H7 (cell line): ENCODE results near the gene RAD9A. TPM values are rescaled to one million over a fixed set of nuclear protein-coding genes. Genes with fewer than 3 reads are reported as not detected.

ENCODE experiments used
- DNase-seq: peaks from one replicate; pipeline ENCODE4 v3.0.0; 2012
- H3K27me3 ChIP-seq: 2 replicates; pipeline ENCODE4 v1.6.0; 2011; ENCODE audit warnings: mild to moderate bottlenecking, low read length; ENCODE audit not compliant: control insufficient read depth, insufficient read depth
- H3K36me3 ChIP-seq: replicated peaks from 2 replicates; pipeline ENCODE4 v1.5.1; 2011; ENCODE audit warnings: low read length; ENCODE audit not compliant: control insufficient read depth, insufficient read depth
- H3K4me3 ChIP-seq: 2 replicates; pipeline ENCODE4 v1.5.1; 2011; ENCODE audit warnings: low read depth, mild to moderate bottlenecking, control low read depth, low read length, moderate library complexity; ENCODE audit not compliant: insufficient read depth
- total RNA-seq: library from RNA; depleted of rRNA; stranded (reverse); fragments of >200 nt; shearing (Covaris generic); gene quantifications from 2 replicates; pipeline ENCODE4 v1.2.3, GENCODE V29; 2014

The RAD9A gene
- total RNA-seq, 1 experiment from 2014 or later = 20.2 TPM

- Histone ChIP-seq H3K27me3 (no peaks in the 10 kb centered on the region), H3K36me3 (peaks cover 17% of the 10 kb centered on the region), H3K4me3 (no peak overlapping the region)
- DNase-seq = peak; percentile 94
These were observed 44.8 kb downstream of the RAD9A start for GRCh38 chr11:67436459-67437081.

GRCh38 chr11:67437082-67437808, 45.5 kb downstream of the RAD9A start, which contains the start of gene PTPRCAP:
PTPRCAP (minus strand) TSS chr11:67437682; CDS start chr11:67437619, 63 bp downstream.
- no peaks in the 10 kb centered on the region for H3K27me3 ChIP-seq
- DNase-seq = peak; percentile 87
- no peak within 1 kb of the TSS for H3K4me3 ChIP-seq
- peaks cover 14% of the 10 kb centered on the region for H3K36me3 ChIP-seq

- H3K4me3 ChIP-seq = no peak overlapping the region
- H3K27me3 ChIP-seq = no peaks in the 10 kb centered on the region
- no peak for DNase-seq
- H3K36me3 ChIP-seq = peaks cover 11% of the 10 kb centered on the region
These were observed 46.0 kb downstream of the RAD9A start for GRCh38 chr11:67437809-67438157.

GRCh38 chr11:67438158-67438902, 46.5 kb downstream of the RAD9A start:
- Histone ChIP-seq H3K36me3 (peaks cover 11% of the 10 kb centered on the region), H3K4me3 (no peak overlapping the region), H3K27me3 (no peaks in the 10 kb centered on the region)
- DNase-seq = no peak

- Histone ChIP-seq H3K27me3 (no peaks in the 10 kb centered on the region), H3K36me3 (peaks cover 11% of the 10 kb centered on the region), H3K4me3 (no peak overlapping the region)
- DNase-seq = peak; percentile 84
These were observed 47.8 kb downstream of the RAD9A start for GRCh38 chr11:67439321-67440228.

- DNase-seq = no peak
- Histone ChIP-seq H3K4me3 (no peak overlapping the region), H3K36me3 (peaks cover 11% of the 10 kb centered on the region), H3K27me3 (no peaks in the 10 kb centered on the region)
These were observed 48.7 kb downstream of the RAD9A start for GRCh38 chr11:67440229-67441097.

GRCh38 chr11:67441098-67441563, 49.3 kb downstream of the RAD9A start:
- Histone ChIP-seq H3K27me3 (no peaks in the 10 kb centered on the region), H3K36me3 (peaks cover 10% of the 10 kb centered on the region), H3K4me3 (no peak overlapping the region)
- no peak for DNase-seq

- H3K4me3 ChIP-seq = no peak overlapping the region
- DNase-seq = no peak
- no peaks in the 10 kb centered on the region for H3K27me3 ChIP-seq
- peaks cover 10% of the 10 kb centered on the region for H3K36me3 ChIP-seq
These were observed 50.1 kb downstream of the RAD9A start for GRCh38 chr11:67441731-67442351.

GRCh38 chr11:67442504-67443404, 51.0 kb downstream of the RAD9A start:
- H3K4me3 ChIP-seq = peak overlapping the region; percentile 69

GRCh38 chr11:67445515-67445914, 53.7 kb downstream of the RAD9A start:
- H3K4me3 ChIP-seq = no peak overlapping the region
- peaks cover 8% of the 10 kb centered on the region for H3K36me3 ChIP-seq
- no peak for DNase-seq

More at GRCh38 chr11:67442504-67443404, 51.0 kb downstream of the RAD9A start:
- no peaks in the 10 kb centered on the region for H3K27me3 ChIP-seq
- peak; percentile 71 for DNase-seq
- peaks cover 8% of the 10 kb centered on the region for H3K36me3 ChIP-seq

More at GRCh38 chr11:67445515-67445914, 53.7 kb downstream of the RAD9A start:
- H3K27me3 ChIP-seq = no peaks in the 10 kb centered on the region
